Small intestine (tissue), 7 donors: Measurements from ENCODE around the gene NRG3. TPM values are rescaled to one million over a fixed set of nuclear protein-coding genes. Genes with fewer than 3 reads are reported as not detected.

ENCODE experiments used
- DNase-seq, 2 donors: peaks; one replicate each; pipeline versions ENCODE4 v3.0.0 to v3.0.0-alpha.2; 2013
- FAIRE-seq: peaks from 2 replicates; lab custom pipeline; 2012; peaks lifted over from hg19 to GRCh38; lab: Jason Lieb, UNC
- H3K27ac ChIP-seq, 3 donors: one replicate each; pipeline ENCODE4 v1.5.1; 2013; ENCODE audit warnings: low read length in 2 of 3, mild to moderate bottlenecking in 2 of 3, control low read depth in 1 of 3, inconsistent platforms in 1 of 3, low read depth in 1 of 3, moderate library complexity in 1 of 3
- H3K27me3 ChIP-seq, 3 donors: one replicate each; pipeline ENCODE4 v1.6.1; 2013; ENCODE audit warnings: low read length in 3 of 3, inconsistent platforms in 1 of 3; ENCODE audit not compliant: control insufficient read depth in 3 of 3, insufficient read depth in 3 of 3
- H3K36me3 ChIP-seq, 3 donors: one replicate each; pipeline ENCODE4 v1.6.1; 2013; ENCODE audit warnings: low read length in 3 of 3, inconsistent platforms in 1 of 3, low read depth in 1 of 3, mild to moderate bottlenecking in 1 of 3, moderate library complexity in 1 of 3; ENCODE audit not compliant: control insufficient read depth in 3 of 3, insufficient read depth in 2 of 3
- H3K4me1 ChIP-seq, 3 donors: one replicate each; pipeline ENCODE4 v1.6.1; 2013; ENCODE audit warnings: low read length in 2 of 3, inconsistent platforms in 1 of 3, low read depth in 1 of 3, mild to moderate bottlenecking in 1 of 3, moderate library complexity in 1 of 3; ENCODE audit not compliant: control insufficient read depth in 3 of 3, insufficient read depth in 2 of 3
- H3K4me3 ChIP-seq, 3 donors: one replicate each; pipeline ENCODE4 v1.5.1; 2013; ENCODE audit warnings: low read length in 3 of 3, control low read depth in 1 of 3, inconsistent platforms in 1 of 3, low read depth in 1 of 3, mild to moderate bottlenecking in 1 of 3, moderate library complexity in 1 of 3
- H3K9me3 ChIP-seq, 2 donors: one replicate each; pipeline ENCODE4 v1.6.1; 2013; ENCODE audit warnings: low read depth in 1 of 2, low read length in 1 of 2; ENCODE audit not compliant: control insufficient read depth in 2 of 2, insufficient read depth in 1 of 2
- WGBS, 3 donors: extraction: QIAGEN DNeasy Blood & Tissue Kit; methylation state at CpG; one replicate each; pipeline ENCODE4 v1.1.7; 2013; 5-methylcytosine and 5-hydroxymethylcytosine counted together
- polyA plus RNA-seq, 4 donors: library from polyadenylated mRNA; stranded (reverse) in 3 of 4; unstranded in 1 of 4; fragments of 200-250 nt in 3 of 4; fragments of 120-200 nt in 1 of 4; gene quantifications; one replicate each; pipeline versions ENCODE4 v1.2.1 to v1.2.3, GENCODE V29; 2013
- donor health status: healthy with polysubstance abuse.
- donor health status: control.
- donor health status: control.
- donor health status: Bipolar disorder and iron deficiency.
- donor health status: healthy.

The NRG3 gene
- polyA plus RNA-seq, 4 donors, result 0.25 to 0.72 TPM; not detected in 2

GRCh38 chr10:82847242-82847641 lies 972.2 kb downstream of the NRG3 start:
- 89 to 93% (median 91%) methylated on average over 3 of the region's 3 CpGs for WGBS, 3 donors
- H3K36me3 ChIP-seq, result no peaks in the 10 kb centered on the region
- FAIRE-seq (no peak), DNase-seq (no peak)
- H3K27me3 ChIP-seq, result no peaks in the 10 kb centered on the region
- no peaks in the 10 kb centered on the region for H3K9me3 ChIP-seq
- H3K4me3 ChIP-seq, result no peak overlapping the region
- no peaks in the 10 kb centered on the region for H3K4me1 ChIP-seq
- H3K27ac ChIP-seq, result no peak overlapping the region

GRCh38 chr10:82850191-82850590 lies 975.2 kb downstream of the NRG3 start:
- no peaks in the 10 kb centered on the region for H3K36me3 ChIP-seq
- WGBS, 3 donors, result 68 to 77% (median 76%) methylated on average over 4 of the region's 4 CpGs
- FAIRE-seq, result no peak
- H3K9me3 ChIP-seq, result no peaks in the 10 kb centered on the region
- no peak overlapping the region for H3K27ac ChIP-seq
- no peaks in the 10 kb centered on the region for H3K27me3 ChIP-seq
- H3K4me1 ChIP-seq, result no peaks in the 10 kb centered on the region
- DNase-seq, result no peak
- no peak overlapping the region for H3K4me3 ChIP-seq

GRCh38 chr10:82856957-82857613 lies 982.1 kb downstream of the NRG3 start:
- no peak for FAIRE-seq
- Histone ChIP-seq H3K36me3 (no peaks in the 10 kb centered on the region), H3K9me3 (no peaks in the 10 kb centered on the region), H3K27ac (no peak overlapping the region), H3K27me3 (no peaks in the 10 kb centered on the region), H3K4me3 (no peak overlapping the region), H3K4me1 (no peaks in the 10 kb centered on the region)
- DNase-seq, result no peak
- 69 to 80% (median 79%) methylated on average over 3 of the region's 3 CpGs for WGBS, 3 donors

- no peak overlapping the region for H3K27ac ChIP-seq
- H3K4me1 ChIP-seq, result no peaks in the 10 kb centered on the region
- 75 to 90% (median 85%) methylated on average over 2 of the region's 2 CpGs for WGBS, 3 donors
- no peaks in the 10 kb centered on the region for H3K27me3 ChIP-seq
- no peak for DNase-seq
- H3K36me3 ChIP-seq, result no peaks in the 10 kb centered on the region
- no peaks in the 10 kb centered on the region for H3K9me3 ChIP-seq
- no peak overlapping the region for H3K4me3 ChIP-seq
- no peak for FAIRE-seq
These were observed 986.9 kb downstream of the NRG3 start for GRCh38 chr10:82861889-82862288.

GRCh38 chr10:82865366-82865765 lies 990.4 kb downstream of the NRG3 start:
- no peaks in the 10 kb centered on the region for H3K9me3 ChIP-seq
- H3K27ac ChIP-seq, result no peak overlapping the region
- H3K36me3 ChIP-seq, result no peaks in the 10 kb centered on the region
- FAIRE-seq (no peak), DNase-seq (no peak)
- H3K27me3 ChIP-seq, result no peaks in the 10 kb centered on the region
- no peak overlapping the region for H3K4me3 ChIP-seq
- H3K4me1 ChIP-seq, result no peaks in the 10 kb centered on the region
- 37 to 56% (median 53%) methylated on average over 1 of the region's 1 CpG for WGBS, 3 donors

GRCh38 chr10:82866424-82867020 lies 991.5 kb downstream of the NRG3 start:
- Histone ChIP-seq H3K27me3 (no peaks in the 10 kb centered on the region), H3K9me3 (no peaks in the 10 kb centered on the region), H3K4me3 (no peak overlapping the region), H3K27ac (no peak overlapping the region), H3K36me3 (no peaks in the 10 kb centered on the region), H3K4me1 (no peaks in the 10 kb centered on the region)
- WGBS, 3 donors, result 71 to 79% (median 74%) methylated on average over 6 of the region's 6 CpGs
- FAIRE-seq (no peak), DNase-seq (no peak)

GRCh38 chr10:82867056-82867455 lies 992.1 kb downstream of the NRG3 start:
- Histone ChIP-seq H3K27me3 (no peaks in the 10 kb centered on the region), H3K27ac (no peak overlapping the region), H3K4me3 (no peak overlapping the region), H3K9me3 (no peaks in the 10 kb centered on the region), H3K36me3 (no peaks in the 10 kb centered on the region), H3K4me1 (no peaks in the 10 kb centered on the region)
- DNase-seq, result no peak
- FAIRE-seq, result no peak
- 72 to 77% (median 73%) methylated on average over 3 of the region's 3 CpGs for WGBS, 3 donors

GRCh38 chr10:82874671-82875070 lies 999.7 kb downstream of the NRG3 start:
- Histone ChIP-seq H3K36me3 (no peaks in the 10 kb centered on the region), H3K4me3 (no peak overlapping the region), H3K27me3 (no peaks in the 10 kb centered on the region), H3K4me1 (no peaks in the 10 kb centered on the region), H3K27ac (no peak overlapping the region), H3K9me3 (no peaks in the 10 kb centered on the region)
- no peak for FAIRE-seq
- no peak for DNase-seq
- WGBS, 3 donors, result 99 to 100% (median 100%) methylated on average over 1 of the region's 1 CpG
